ENCODE data around the gene OTOP2.

OTOP2 gene, protein sequence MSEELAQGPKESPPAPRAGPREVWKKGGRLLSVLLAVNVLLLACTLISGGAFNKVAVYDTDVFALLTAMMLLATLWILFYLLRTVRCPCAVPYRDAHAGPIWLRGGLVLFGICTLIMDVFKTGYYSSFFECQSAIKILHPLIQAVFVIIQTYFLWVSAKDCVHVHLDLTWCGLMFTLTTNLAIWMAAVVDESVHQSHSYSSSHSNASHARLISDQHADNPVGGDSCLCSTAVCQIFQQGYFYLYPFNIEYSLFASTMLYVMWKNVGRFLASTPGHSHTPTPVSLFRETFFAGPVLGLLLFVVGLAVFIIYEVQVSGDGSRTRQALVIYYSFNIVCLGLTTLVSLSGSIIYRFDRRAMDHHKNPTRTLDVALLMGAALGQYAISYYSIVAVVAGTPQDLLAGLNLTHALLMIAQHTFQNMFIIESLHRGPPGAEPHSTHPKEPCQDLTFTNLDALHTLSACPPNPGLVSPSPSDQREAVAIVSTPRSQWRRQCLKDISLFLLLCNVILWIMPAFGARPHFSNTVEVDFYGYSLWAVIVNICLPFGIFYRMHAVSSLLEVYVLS

DNA sequence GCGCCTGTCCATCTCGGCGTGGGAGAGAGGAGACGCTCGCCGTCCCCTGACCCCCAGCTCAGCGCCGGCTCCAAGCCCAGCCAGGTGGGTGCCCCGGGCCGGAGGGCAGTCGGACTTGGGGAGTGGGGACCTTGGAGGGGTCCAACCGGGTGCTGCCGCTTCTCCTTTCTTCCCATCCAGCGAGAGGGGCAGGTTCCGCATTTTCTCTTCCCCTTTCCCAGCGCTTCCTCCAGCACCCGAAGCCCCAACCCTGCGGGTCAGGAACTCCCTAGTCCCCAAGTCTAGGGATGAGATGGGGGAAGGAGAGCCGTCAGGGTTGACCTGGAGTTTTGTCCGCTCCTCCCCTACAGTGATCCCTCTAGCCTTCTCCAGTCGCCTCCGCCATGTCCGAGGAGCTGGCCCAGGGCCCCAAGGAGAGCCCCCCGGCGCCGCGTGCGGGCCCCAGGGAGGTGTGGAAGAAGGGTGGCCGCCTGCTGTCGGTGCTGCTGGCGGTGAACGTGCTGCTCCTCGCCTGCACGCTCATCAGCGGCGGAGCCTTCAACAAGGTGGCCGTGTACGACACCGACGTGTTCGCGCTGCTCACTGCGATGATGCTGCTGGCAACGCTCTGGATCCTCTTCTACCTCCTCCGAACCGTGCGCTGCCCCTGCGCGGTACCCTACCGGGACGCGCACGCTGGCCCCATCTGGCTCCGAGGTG, at the start of gene OTOP2:
Gene OTOP2 (plus strand): TSS at position 24 of the 699 bp plus-strand sequence. CDS start 360 bp downstream, at position 384.
- no peak for DNase-seq

DNA sequence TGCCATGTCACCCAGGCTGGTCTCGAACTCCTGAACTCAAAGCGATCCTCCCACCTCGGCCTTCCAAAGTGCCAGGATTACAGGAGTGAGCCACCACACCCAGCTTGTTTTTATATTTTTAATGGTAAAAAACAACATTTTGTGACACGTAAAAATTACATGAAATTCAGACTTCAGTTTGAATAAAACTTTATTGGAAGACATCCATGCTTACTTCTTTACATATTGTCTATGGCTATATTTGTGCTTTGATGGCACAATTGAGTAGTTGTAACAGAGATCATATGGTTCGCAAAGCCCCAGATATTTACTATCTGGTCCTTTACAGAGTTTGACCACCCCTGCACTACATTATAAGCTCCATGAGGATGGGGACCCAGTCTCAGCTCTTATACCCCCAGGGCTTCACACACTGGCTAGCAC, 49.4 kb upstream of the OTOP2 start:
- no peak for DNase-seq

DNA sequence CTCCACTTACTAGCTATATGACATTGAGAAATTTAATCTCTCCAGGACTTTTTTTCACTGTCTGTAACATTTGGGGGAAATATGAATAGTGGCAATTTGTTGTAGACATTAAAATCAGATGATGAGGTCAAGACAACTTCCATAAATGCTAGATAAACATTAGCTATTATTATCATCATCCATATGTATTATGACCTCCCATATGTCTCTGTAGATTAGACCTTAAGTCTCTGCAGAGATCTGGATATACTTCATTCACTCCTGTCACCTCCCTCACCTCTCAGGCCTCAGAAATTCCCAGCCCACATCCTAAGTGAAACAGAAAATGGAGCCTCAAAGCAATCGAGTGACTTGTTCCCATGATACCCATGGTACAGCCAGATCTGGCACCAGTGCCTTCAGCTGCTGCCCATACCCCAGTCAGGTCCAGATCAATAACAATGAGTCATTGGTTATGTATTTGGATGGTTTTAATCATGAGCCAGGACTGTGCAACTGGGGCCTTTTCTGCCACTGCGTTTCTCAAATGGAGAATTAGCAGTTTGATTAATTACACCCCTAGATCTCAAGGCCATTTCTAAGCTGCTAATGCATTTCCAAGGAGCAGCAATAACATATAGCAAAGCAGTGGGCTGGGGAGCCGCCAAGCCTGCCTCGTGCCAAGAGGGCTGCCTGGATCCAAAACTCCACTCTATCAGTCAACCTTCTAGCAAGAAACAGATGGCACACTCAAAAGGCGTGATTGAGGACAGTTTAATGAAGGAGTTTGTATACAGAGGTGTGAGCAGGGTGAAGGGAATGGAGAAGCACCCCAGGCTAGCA, 48.7 kb upstream of the OTOP2 start:
- DNase-seq: no peak

DNA sequence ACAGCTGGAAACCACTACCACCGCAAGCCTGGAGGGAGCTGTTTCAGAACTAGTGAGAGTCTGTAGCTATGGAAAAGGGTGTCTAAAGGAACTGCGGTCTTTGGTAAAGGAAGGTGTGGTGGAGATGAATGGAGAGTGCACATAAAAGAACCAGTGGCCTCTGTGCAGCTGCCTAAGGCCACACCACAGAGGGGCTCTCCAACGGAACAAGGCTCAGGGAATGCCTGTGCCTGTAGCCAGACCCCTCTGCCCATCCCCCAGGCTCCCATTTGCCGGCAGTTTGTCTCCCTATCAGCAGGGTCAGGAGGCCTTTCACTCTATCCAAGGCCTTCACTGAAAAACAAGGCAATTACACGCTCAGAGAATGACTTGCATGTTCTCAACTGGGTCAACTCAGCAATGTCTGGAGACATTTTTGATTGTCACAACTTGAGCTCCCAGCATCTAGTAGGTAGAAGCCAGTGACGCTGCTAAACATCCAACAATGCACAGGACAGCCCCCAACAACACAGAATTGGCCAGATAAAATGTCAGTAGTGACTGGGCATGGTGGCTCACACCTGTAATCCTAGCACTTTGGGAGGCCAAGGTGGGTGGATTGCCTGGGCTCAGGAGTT, 48.0 kb upstream of the OTOP2 start:
- DNase-seq: no peak

DNA sequence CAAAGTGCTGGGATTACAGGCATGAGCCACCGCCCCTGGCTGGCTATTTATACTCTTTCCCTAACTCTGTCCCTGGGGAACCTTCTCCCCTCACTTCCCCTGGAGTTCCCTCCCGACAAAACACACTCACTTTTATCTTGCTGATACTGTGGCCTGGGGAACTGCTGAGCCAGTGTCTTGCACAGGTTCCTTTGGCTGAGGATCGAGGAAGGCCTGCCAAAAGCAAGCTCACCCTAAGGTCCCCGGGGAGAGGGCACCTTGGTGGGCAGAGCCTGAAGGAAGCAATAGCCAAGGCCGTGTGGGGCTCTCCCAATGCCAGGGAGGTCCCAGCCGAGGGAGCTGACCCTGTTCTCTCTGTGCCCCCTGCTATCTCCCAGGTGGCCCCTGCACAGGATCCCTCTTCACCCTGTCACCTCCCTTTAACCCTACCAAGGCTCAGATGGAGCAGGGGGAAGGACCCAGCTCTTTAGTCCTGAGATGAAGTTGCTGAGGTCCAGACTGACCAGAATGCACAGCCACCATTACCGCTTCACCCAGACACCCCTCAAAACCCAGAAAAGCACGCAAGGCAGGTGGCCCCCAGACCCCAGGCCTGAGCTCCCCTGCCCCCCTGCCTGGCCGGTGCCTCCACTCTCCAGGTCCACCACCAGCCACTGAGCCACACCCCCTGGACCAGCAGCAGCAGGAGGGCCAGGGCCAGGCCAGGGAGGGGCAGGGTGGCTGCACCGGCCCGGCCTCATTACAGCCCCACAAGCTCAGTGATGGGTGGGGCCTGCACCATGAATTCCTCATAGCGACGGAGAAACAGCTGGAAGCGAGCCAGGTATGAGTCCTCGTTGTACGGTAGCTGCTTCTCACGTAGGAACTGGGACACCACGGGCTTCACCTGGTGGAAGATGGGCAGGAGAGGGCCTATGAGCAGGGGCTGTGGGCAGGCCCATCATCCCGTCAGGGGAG, 46.2 kb upstream of the OTOP2 start:
- no peak for DNase-seq

DNA sequence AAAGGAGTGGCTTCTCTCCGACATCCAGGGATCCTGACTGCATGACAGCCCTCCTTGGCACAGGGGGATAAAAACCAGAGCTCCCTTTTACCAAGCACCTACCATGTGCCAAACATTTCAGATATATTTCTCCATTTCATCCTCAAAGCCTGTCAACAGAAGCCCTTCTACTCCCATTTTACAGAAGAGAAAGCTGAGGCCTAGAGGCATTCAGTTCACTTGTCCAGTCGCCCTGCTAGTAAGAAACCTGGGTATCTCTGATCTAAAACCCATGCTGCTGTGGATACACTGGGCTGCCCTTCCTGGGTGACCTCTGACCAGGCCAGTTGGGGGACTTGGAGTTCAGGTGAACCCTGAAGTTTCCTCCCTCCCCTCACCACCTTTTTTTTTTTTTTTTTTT, 45.4 kb upstream of the OTOP2 start:
- DNase-seq: no peak

DNA sequence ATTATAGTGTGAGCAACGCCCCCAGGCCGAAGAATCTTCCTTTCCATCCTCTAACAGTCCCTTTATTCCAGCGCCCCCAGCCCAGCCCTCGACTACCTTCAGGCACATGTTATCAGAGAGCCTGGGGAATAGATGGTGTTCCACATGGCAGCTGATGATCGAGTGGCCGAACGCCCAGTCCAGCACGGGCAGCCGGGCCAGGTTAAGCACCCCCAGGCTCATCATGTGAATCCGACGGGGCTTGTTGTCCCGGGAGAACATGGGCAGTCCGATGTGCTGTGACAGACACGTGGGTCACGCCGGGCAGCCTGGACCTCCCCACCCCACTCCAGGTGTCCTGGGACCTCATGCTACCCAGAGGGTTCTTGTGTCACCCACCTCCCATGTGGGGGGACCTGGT, 44.8 kb upstream of the OTOP2 start:
- DNase-seq: no peak

DNA sequence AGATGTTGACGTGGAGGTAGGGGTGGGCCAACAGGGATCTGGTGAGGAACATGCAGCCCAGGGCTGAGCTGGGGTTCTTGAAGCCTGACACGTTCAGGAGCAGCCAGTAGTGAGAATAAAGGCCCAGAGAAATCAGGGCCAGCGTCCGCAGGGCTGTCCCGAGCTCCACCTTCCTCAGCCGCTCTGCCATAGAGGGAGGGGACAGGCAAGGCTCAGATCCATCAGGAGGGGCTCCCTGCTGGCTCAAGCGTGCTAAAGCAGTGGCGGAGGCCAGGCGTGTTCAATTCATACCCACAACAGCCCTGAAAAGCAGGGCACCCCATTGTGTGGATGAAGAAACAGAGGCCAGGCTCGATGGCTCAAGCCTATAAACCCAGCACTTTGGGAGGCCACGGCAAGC, 43.0 kb upstream of the OTOP2 start:
- no peak for DNase-seq

DNA sequence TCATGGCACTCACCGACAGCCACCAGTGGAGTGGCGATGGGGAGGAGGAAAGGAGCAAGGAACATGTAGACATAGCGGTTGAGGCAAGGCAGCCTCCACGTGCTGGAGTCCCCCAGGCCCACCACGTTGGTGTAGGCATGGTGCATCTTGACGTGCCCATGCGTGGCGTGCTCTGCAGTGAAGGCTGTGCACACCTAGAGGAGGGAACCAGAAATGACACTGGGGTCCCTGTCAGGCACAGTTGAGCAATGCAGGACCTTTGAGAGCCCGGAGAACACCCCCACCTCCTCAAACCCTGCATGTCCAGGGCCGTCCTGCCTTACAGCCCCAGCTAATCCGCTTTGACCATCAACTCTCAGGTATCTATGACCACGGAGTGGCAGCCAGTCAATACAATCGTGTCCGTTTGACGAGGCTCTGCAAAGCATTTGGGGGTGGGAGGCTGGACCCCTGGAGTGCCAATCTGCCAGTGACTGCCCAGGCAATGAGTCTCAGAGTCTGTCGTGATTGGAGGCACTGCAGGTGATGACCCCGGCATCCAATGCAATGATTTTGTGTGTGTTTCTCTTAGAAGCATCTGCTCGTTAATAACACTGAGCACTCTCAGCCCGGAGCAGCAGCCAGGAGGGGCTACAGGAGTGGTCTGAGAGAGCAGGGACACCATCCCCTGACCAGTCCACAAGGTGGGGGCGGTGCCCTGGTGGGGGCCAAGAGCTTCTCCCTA, 41.4 kb upstream of the OTOP2 start:
- DNase-seq: no peak

DNA sequence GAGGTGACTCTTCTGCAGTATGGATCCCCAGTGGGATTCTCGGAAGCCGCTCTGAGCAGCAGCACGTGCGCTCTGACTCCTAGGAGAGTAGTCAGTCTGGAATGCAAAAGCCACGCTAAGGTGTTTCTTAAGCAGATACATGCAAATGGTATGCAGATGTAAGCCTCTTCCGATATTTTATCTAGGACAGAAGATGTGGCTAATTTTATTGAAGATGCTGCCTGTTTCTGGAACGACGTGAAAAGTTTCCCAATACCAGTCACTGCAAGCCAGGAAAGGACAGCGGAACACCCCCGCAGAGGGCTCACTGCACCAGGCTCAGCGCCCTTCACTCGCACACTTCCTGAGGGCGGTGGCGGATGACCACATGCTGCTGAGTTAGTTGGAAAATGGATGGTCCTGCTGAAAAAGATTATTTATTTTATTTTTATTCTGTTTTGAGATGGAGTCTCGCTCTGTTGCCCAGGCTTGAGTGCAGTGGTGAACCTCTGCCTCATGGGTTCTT, 40.8 kb upstream of the OTOP2 start:
- DNase-seq: no peak

DNA sequence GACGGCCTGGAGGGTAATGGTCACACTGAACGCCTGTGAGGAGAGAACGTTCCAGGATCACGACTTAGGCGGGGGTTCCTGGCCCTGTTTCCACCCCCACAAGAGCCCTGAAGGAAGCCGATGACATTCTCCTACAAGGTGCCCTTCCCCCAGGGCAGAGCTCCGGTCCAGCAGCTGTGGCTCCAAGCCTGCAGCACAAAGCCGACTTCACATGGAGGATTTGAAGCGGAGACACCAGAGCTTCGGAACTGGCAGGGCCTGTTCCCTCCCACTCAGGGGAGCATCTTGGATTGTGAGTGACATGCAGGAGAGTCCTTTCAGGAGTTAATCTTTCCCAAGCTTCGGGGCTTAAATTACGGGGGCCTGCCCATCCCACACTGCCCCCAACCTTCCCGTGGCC, 35.6 kb upstream of the OTOP2 start:
- DNase-seq: no peak

DNA sequence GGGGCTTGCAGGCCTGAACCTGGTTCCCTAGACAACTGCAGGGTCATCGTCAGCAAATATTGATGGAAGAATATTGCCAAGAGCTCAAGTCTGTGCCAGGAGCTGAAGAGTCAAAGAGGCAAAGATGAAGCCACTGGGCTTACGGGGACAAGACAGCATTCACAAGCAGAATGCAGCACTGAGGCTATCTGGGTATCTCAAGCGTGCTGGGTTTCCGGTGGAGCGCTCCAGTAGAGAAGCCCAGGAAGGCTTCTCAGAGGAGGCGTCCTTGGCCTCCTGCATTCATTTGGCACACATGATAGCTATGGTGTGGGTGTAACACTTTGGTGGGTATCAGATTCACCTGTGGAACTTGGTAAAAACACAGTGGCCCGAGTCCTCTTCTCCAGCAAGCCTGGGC, 33.5 kb upstream of the OTOP2 start:
- no peak for DNase-seq

DNA sequence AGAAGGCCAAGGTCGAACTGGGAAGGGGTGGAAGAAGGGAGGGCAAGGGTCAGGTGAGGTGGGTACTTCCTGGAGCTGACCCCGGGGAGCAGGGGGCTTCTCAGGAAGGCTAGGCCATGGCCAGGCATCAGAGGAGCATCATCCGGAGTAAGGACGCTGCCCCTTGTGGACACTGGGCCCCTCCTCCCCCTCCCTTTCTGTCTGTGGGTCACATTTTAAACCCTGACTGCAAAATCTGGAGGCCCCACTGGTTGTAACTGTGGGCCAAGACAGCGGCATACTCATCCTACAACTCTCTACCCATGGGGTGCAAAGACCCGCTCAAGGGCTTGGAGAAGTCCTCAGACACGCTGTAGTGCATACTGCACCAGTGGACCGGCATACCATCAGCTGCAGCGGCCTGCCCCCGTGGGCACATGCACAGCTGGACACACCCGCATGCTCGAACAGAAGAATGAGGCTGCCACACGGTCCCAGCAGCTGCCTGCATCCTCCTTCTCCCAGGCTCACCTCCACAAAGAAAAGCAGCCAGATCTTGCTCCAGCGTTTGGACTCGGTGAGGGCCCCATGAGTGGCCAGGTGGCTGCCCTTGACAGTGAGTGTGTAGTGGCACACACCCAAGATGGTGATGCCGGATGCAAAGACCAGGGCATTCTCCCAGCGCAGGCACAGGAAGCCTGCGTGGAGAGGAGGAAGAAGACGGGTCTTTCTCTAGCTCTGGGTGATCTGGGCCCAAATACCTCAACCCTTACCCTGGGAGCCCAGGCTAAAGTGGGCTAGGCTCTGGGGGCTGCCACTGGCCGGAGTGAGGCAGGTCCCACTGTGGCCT, 31.8 kb upstream of the OTOP2 start:
- no peak for DNase-seq

DNA sequence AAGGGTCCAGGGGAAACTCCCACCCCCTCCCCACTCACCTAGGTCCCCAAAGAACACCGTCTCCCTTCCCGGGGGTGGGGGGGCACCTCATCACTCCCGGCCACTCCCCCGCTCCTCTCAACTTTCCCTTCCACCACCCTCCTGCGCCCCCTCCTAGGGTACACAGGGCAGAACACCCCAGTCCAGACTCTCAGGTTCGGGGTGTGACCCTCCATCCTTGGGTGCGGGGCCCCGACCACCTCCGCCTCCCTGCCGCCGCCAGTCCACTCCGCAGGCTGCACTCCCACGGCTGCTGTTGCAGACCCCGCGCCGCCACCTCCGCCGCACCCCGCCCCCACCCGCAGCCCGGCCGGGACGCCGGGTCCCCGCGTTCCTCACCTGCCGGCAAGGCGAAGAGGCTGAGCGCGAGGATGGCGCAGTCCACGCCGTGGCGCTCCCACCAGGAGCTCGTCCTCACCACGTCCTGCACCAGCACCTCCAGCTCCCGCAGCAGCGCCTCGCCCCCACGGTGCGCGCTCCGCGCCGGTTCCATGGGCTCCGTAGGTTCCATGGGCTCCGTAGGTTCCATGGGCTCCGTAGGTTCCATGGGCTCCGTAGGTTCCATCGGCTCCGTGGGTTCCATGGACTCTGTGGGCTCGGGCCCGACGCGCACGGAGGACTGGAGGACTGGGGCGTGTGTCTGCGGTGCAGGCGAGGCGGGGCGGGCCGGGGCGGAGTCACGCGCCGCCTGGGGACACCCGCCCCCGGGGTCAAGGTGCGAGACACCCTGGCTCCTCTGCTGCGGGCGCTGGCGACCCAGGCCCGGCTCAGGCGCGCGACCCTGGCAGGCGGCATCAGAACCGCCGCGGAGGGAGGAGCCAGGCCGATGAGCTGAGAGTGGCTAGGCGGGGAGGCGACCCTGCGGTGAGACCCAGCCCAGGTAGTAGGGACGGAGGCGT, 30.8 kb upstream of the OTOP2 start, which contains the start of gene FADS6:
Gene FADS6 (minus strand): TSS at position 660 of the 938 bp plus-strand sequence. CDS start 38 bp downstream, at position 622.
- no peak for DNase-seq

DNA sequence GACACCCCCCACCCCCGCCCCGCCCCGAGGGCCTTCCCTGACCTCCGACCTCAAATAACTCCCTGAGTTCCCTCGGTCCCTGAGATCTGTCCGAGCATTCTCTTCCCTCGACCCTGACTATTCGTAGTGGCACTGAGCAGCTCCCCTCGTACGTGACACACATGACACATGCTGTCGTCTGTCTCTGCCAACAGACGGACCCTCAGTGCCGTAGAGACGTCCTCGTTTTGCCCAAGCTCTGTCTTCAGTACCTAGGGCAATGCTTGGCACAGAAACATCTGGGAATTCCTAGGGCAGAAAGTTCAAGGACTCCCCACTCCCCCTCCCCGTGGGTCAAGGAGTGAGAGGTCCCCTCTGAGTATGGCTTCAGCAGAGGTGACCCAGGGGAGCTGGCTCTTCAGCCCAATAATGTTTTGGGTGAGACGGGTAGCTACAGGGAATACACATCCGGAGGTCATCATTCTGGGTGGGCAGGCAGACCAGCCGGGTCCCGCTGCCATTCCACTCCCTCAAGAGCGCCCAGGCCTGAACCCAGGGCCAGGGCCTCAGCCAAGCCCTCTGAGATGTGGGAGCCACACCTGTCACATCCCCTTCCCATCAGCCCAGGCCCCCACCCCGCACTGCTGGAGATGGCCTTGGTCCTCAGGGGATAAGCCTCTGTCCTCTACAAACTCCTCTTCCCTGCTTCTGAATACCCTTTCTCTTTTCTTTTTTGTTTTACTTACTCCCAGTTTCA, 30.0 kb upstream of the OTOP2 start:
- DNase-seq: no peak

DNA sequence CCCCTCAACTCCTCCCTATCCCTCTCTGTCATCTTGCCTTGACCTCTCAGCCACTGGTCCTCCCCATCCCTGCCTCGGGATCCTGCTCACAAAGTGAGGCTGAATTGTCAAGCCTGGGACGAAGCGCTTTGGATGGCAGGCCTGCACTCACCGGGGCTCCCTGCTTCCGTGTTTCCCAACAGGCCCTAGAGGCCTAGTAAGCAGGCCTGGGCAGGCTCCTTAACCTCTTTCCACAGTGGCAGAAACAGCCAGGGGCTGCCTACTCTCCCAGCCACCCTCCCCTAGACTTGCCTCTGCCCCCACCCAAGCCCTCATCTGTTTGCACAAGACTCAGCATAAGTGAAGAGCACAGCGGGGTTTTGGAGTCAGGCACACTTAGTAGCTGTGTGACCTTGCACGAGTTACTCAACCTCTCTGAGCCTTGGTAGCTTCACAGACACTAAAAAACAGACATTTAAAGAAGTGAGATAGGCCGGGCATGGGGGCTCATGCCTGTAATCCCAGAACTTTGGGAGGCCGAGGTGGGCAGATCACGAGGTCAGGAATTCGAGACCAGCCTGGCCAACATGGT, 25.6 kb upstream of the OTOP2 start:
- DNase-seq: no peak

DNA sequence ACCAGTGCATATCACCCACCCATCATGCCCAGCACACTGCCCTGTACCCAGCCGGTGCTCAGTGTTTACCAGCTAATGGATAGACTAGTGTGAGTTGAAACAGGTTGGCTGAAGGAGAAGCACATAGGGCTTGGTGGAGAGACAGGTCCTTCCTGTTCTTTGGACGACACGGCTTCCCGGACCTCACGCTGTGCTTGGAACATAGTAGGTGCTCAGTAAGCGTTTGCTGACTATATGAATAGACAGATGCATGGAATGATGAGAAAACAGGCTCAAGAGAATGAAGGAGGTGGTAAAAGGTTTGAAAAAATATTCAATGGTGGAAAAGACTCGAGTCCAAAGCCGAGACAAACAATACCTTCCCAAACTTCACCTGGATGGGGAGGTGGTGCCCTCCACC, 23.9 kb upstream of the OTOP2 start:
- no peak for DNase-seq

Measured in NCI-H187 treated with DMSO at 0.1 percent for 48 hours (cell line).